Hypothalamus (tissue), 51 donors: ENCODE results near the gene VRK2.

Experiments used
- DNase-seq, 51 donors: peaks; one replicate each; lab custom pipeline; 2025; lab: John Stamatoyannopoulos, UW

Gene VRK2

GRCh38 chr2:58046585-58047372 is at the start of gene VRK2:
TSS of gene VRK2 (plus strand) at chr2:58046806. CDS start at chr2:58048832, 2,026 bp downstream.
- peak in 48 of 51 donors; percentile 10 to 80 (median 52) for DNase-seq

GRCh38 chr2:58006256-58006951 is 40.2 kb upstream of the VRK2 start:
- no peak for DNase-seq

GRCh38 chr2:58006952-58007284 is 39.7 kb upstream of the VRK2 start:
- DNase-seq: no peak

GRCh38 chr2:58010599-58010998 is 36.0 kb upstream of the VRK2 start:
- no peak for DNase-seq

GRCh38 chr2:58019229-58019628 is 27.4 kb upstream of the VRK2 start:
- DNase-seq: no peak

- DNase-seq: no peak
Observed at GRCh38 chr2:58025150-58025933, 21.3 kb upstream of the VRK2 start.

- DNase-seq: no peak
Observed at GRCh38 chr2:58027029-58027428, 19.6 kb upstream of the VRK2 start.

- DNase-seq: no peak
Observed at GRCh38 chr2:58030771-58031170, 15.8 kb upstream of the VRK2 start.

GRCh38 chr2:58032016-58032763 is 14.4 kb upstream of the VRK2 start:
- DNase-seq: no peak

GRCh38 chr2:58032764-58033080 is 13.9 kb upstream of the VRK2 start:
- DNase-seq: no peak

- DNase-seq: no peak
Observed at GRCh38 chr2:58033530-58033929, 13.1 kb upstream of the VRK2 start.

GRCh38 chr2:58035352-58035751 is 11.3 kb upstream of the VRK2 start:
- DNase-seq: no peak

GRCh38 chr2:58039170-58039611 is 7.4 kb upstream of the VRK2 start:
- no peak for DNase-seq

- DNase-seq: no peak
Observed at GRCh38 chr2:58042486-58042970, 4.1 kb upstream of the VRK2 start.

GRCh38 chr2:58044145-58044544 is 2.5 kb upstream of the VRK2 start:
- no peak for DNase-seq

GRCh38 chr2:58045580-58046334 is 849 bp upstream of the VRK2 start:
- no peak for DNase-seq

- DNase-seq: no peak
Observed at GRCh38 chr2:58046335-58046584, 346 bp upstream of the VRK2 start.

- peak in 5 of 51 donors; percentile 26 to 65 (median 33) for DNase-seq
Observed at GRCh38 chr2:58047373-58047935, 848 bp downstream of the VRK2 start.

GRCh38 chr2:58047961-58048360 is 1.4 kb downstream of the VRK2 start:
- no peak for DNase-seq

- no peak for DNase-seq
Observed at GRCh38 chr2:58051445-58051844, 4.8 kb downstream of the VRK2 start.
